OCI-LY7 (cell line): ENCODE data around the gene CCDC127. TPM values are rescaled to one million over a fixed set of nuclear protein-coding genes. Genes with fewer than 3 reads are reported as not detected.
"Not testable (repeated sequence)": the region's sequence is repeated elsewhere in the genome, so short reads cannot be mapped to it uniquely, and the experiment has no call there.

Experiments used
- BruUV-seq: library from RNA; stranded (reverse); fragments of 400-500 nt; replicated peaks from 2 replicates; lab custom pipeline; 2021; lab: Mats Ljungman, UMichigan
- CTCF ChIA-PET: fragments of 300-600 bp; sonication (Branson Sonifier 250); formaldehyde crosslinking; loops from one replicate; lab custom pipeline; 2022; ENCODE audit warnings: antibody characterized with exemption; ENCODE audit not compliant: unreplicated experiment; lab: Charles Lee
- POLR2A ChIA-PET: fragments of 300-600 bp; sonication (Branson Sonifier 250); formaldehyde crosslinking; loops from one replicate; lab custom pipeline; 2022; ENCODE audit warnings: antibody characterized with exemption; lab: Charles Lee
- DNase-seq: peaks from one replicate; pipeline ENCODE4 v3.0.0-alpha.2; 2015; ENCODE audit warnings: low spot score
- H2AFZ ChIP-seq: fragments of 200-600 bp; sonication (generic), shearing (Covaris generic); 2 replicates; pipeline ENCODE4 v1.6.1; 2014; ENCODE audit warnings: mild to moderate bottlenecking, antibody characterized with exemption, low read length, moderate library complexity
- H3K27ac ChIP-seq: fragments of 200-600 bp; sonication (generic); 2 replicates; pipeline ENCODE4 v1.5.1; 2014; ENCODE audit warnings: mixed run types, low read depth, mild to moderate bottlenecking, moderate library complexity, low read length, inconsistent platforms; ENCODE audit not compliant: poor library complexity, severe bottlenecking
- H3K36me3 ChIP-seq: fragments of 200-600 bp; sonication (generic); 2 replicates; pipeline ENCODE4 v1.6.1; 2014; ENCODE audit warnings: mild to moderate bottlenecking, antibody characterized with exemption, low read length, moderate library complexity, mixed read lengths; ENCODE audit not compliant: insufficient read depth
- H3K4me1 ChIP-seq: fragments of 200-600 bp; sonication (generic); 2 replicates; pipeline ENCODE4 v1.5.1; 2014; ENCODE audit warnings: mild to moderate bottlenecking, low read length; ENCODE audit not compliant: insufficient read depth, poor library complexity, severe bottlenecking
- H3K4me2 ChIP-seq: fragments of 200-600 bp; sonication (generic); 2 replicates; pipeline ENCODE4 v1.6.1; 2014; ENCODE audit warnings: mild to moderate bottlenecking, low read length
- H3K4me3 ChIP-seq: fragments of 200-600 bp; sonication (generic); 2 replicates; pipeline ENCODE4 v1.5.1; 2014; ENCODE audit warnings: mild to moderate bottlenecking, low read depth, low read length; ENCODE audit not compliant: poor library complexity, severe bottlenecking
- H3K79me2 ChIP-seq: fragments of 200-600 bp; sonication (generic); 2 replicates; pipeline ENCODE4 v1.6.1; 2016; ENCODE audit warnings: low read depth, mild to moderate bottlenecking, low read length, moderate library complexity, mixed read lengths; ENCODE audit not compliant: insufficient read depth
- H3K9me2 ChIP-seq: fragments of 200-600 bp; sonication (generic); 2 replicates; pipeline ENCODE4 v1.6.1; 2016; ENCODE audit warnings: mild to moderate bottlenecking, low read length, mixed read lengths; ENCODE audit not compliant: insufficient read depth
- H3K9me3 ChIP-seq: fragments of 200-600 bp; sonication (generic); 2 replicates; pipeline ENCODE4 v1.6.1; 2014; ENCODE audit warnings: mild to moderate bottlenecking, mixed run types, low read length, mixed read lengths
- H4K20me1 ChIP-seq: fragments of 200-600 bp; sonication (generic); 2 replicates; pipeline ENCODE4 v1.6.1; 2014; ENCODE audit warnings: mild to moderate bottlenecking, antibody characterized with exemption, low read length, moderate library complexity, mixed read lengths; ENCODE audit not compliant: insufficient read depth
- EZH2phosphoT487 ChIP-seq: fragments of 200-600 bp; sonication (generic); IDR thresholded peaks from 2 replicates; pipeline ENCODE4 v1.6.1; 2018; ENCODE audit warnings: low read depth, borderline replicate concordance, mild to moderate bottlenecking, mixed run types, antibody characterized with exemption, low read length, moderate library complexity, mixed read lengths
- intact Hi-C: fragments of 100-400 bp; cut with micrococcal nuclease; formaldehyde crosslinking; loops from one replicate; pipeline ENCODE4 v1.10.0; 2022; ENCODE audit not compliant: unreplicated experiment
- total RNA-seq, 2 experiments: library from RNA; depleted of rRNA in 1 of 2; stranded (reverse); fragments of >200 nt in 1 of 2; shearing (Covaris generic) in 1 of 2; gene quantifications; 2 replicates each; pipeline ENCODE4 v1.2.3, GENCODE V29; 2014 to 2022
- TF ChIP-seq, protein P1 (sequence below): fragments of 200-600 bp; sonication (generic); conservative IDR thresholded peaks from 2 replicates; pipeline ENCODE4 v1.5.1; 2014; ENCODE audit warnings: mild to moderate bottlenecking, antibody characterized with exemption, low read length, moderate library complexity, mixed read lengths

The CCDC127 gene
- total RNA-seq, 2 experiments from 2014 or later: 10.8 to 12.4 TPM

DNA sequence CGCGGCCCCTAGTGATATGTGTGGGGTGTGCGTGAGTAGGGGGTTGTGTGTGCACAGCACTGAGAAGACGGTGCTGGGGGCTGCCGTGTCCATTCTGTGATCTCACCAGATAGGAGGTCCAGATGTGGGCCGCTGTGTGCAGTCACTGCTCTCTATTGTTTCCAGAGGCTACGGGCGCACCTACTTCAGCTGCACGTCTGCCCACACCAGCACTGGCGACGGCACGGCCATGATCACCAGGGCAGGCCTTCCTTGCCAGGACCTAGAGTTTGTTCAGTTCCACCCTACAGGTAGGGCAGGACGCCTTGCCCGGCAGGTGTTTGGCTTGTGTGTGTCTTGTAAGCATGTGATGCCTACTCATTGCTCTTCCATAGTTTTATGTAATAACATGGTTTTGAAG, 12.8 kb upstream of the CCDC127 start:
- Histone ChIP-seq H3K9me3 (no peaks in the 10 kb centered on the region), H3K4me2 (no peak overlapping the region), H3K27ac (no peak overlapping the region), H3K9me2 (no peaks in the 10 kb centered on the region), H3K4me3 (no peak overlapping the region), H3K4me1 (no peaks in the 10 kb centered on the region), H2AFZ (no peak overlapping the region), H4K20me1 (no peaks in the 10 kb centered on the region), H3K36me3 (peaks cover 92% of the 10 kb centered on the region), H3K79me2 (no peaks in the 10 kb centered on the region)
- intact Hi-C loops: no loop called here
- POLR2A ChIA-PET: no interaction called here
- CTCF ChIA-PET: no interaction called here
- no TSS peak for BruUV-seq
- DNase-seq: no peak
- TF ChIP-seq, protein P1, sequence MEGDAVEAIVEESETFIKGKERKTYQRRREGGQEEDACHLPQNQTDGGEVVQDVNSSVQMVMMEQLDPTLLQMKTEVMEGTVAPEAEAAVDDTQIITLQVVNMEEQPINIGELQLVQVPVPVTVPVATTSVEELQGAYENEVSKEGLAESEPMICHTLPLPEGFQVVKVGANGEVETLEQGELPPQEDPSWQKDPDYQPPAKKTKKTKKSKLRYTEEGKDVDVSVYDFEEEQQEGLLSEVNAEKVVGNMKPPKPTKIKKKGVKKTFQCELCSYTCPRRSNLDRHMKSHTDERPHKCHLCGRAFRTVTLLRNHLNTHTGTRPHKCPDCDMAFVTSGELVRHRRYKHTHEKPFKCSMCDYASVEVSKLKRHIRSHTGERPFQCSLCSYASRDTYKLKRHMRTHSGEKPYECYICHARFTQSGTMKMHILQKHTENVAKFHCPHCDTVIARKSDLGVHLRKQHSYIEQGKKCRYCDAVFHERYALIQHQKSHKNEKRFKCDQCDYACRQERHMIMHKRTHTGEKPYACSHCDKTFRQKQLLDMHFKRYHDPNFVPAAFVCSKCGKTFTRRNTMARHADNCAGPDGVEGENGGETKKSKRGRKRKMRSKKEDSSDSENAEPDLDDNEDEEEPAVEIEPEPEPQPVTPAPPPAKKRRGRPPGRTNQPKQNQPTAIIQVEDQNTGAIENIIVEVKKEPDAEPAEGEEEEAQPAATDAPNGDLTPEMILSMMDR: no peak
- no peak for TF ChIP-seq EZH2phosphoT487

DNA sequence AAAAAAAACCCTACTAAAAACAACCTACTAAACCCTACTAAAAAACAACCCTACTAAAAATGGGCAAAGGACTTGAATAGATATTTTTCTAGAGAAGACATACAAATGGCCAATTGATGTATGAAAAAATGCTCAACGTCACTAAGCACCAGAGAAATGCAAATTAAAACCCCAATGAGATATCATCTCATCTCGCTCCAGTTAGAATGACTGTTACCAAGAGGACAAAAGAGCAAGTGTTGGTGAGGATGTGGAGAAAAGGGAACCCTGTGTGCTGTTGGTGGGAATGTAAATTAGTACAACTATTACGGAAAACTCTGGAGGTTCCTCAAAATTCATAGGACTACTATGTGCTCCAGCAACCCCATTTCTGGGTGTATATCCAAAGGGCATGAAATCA, 10.9 kb upstream of the CCDC127 start:
- BruUV-seq: no TSS peak
- TF ChIP-seq EZH2phosphoT487: no peak
- TF ChIP-seq, protein P1: no peak
- intact Hi-C loops: no loop called here
- no peak for DNase-seq
- H3K27ac ChIP-seq: no peak overlapping the region
- no peaks in the 10 kb centered on the region for H3K4me1 ChIP-seq
- H3K4me2 ChIP-seq: no peak overlapping the region
- ChIA-PET CTCF (no interaction called here), POLR2A (no interaction called here)
- peaks cover 1% of the 10 kb centered on the region; the same call in 1 of the 2 replicates for H3K79me2 ChIP-seq
- H3K36me3 ChIP-seq: peaks cover 95% of the 10 kb centered on the region
- no peak overlapping the region for H2AFZ ChIP-seq
- no peaks in the 10 kb centered on the region for H4K20me1 ChIP-seq
- no peak overlapping the region for H3K4me3 ChIP-seq
- H3K9me2 ChIP-seq: no peaks in the 10 kb centered on the region
- H3K9me3 ChIP-seq: no peaks in the 10 kb centered on the region

DNA sequence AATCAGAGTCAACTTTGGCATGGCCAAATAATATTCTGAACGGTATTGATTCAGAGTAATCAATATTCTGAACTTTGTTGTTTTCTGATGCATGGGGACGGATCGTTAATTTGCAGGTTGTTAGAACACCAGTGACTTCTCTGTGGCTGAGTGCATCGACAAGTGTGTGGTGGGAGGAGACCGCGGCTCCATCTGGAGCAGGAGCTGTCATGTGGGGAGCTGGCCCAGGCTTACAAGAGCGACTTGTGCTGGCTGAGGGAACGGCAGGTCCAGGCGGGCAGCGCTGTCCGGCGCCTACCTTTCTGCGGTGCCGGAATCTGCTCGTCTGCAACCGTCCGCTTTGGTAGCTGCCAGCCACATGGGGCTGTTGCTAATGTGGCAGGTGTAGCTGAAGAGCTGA, 9.4 kb upstream of the CCDC127 start:
- H3K79me2 ChIP-seq: peaks cover 16% of the 10 kb centered on the region
- H3K36me3 ChIP-seq: peaks cover 89% of the 10 kb centered on the region
- H4K20me1 ChIP-seq, H3K4me1 ChIP-seq, BruUV-seq, DNase-seq, H2AFZ ChIP-seq, H3K4me2 ChIP-seq, intact Hi-C loops, POLR2A ChIA-PET, H3K27ac ChIP-seq, CTCF ChIA-PET, H3K9me3 ChIP-seq, H3K9me2 ChIP-seq, H3K4me3 ChIP-seq: not testable (repeated sequence)
